H1 (cell line): Measurements from ENCODE around the gene SLC6A20. TPM values are rescaled to one million over a fixed set of nuclear protein-coding genes. Genes with fewer than 3 reads are reported as not detected.

Experiments used
- CTCF ChIA-PET: fragments of 300-600 bp; sonication (Branson Sonifier 250); formaldehyde crosslinking; loops from one replicate; lab custom pipeline; 2021; ENCODE audit not compliant: partially characterized antibody; lab: Charles Lee
- POLR2A ChIA-PET: fragments of 300-600 bp; sonication (Branson Sonifier 250); formaldehyde crosslinking; loops from one replicate; lab custom pipeline; 2021; ENCODE audit warnings: inconsistent platforms; ENCODE audit not compliant: partially characterized antibody; lab: Charles Lee
- DNase-seq, 2 experiments: peaks; one replicate each; pipeline versions ENCODE4 v3.0.0 to v3.0.0-alpha.2; 2010 to 2022; ENCODE audit warnings: low spot score in 2 of 2, low read depth in 1 of 2, mixed read lengths in 1 of 2
- FAIRE-seq: peaks from 2 replicates; lab custom pipeline; 2011; peaks lifted over from hg19 to GRCh38; lab: Jason Lieb, UNC
- H2AFZ ChIP-seq: 2 replicates; pipeline ENCODE4 v1.8.1; 2012; ENCODE audit warnings: low read length, inconsistent platforms
- H2AK5ac ChIP-seq: 2 replicates; pipeline ENCODE4 v1.6.1; 2013; ENCODE audit warnings: low read depth, low read length
- H2BK120ac ChIP-seq: replicated peaks from 2 replicates; pipeline ENCODE3; 2013; ENCODE audit warnings: low read depth, low read length, inconsistent platforms
- H2BK12ac ChIP-seq: 2 replicates; pipeline ENCODE4 v1.6.1; 2013; ENCODE audit warnings: low read depth, low read length
- H2BK15ac ChIP-seq: 2 replicates; pipeline ENCODE4 v1.6.1; 2013; ENCODE audit warnings: low read length
- H2BK20ac ChIP-seq: 2 replicates; pipeline ENCODE4 v1.6.1; 2013; ENCODE audit warnings: low read length
- H2BK5ac ChIP-seq: 2 replicates; pipeline ENCODE4 v1.6.1; 2013; ENCODE audit warnings: low read depth, low read length
- H3K14ac ChIP-seq: 2 replicates; pipeline ENCODE4 v1.6.1; 2013; ENCODE audit warnings: inconsistent platforms; ENCODE audit not compliant: insufficient read length
- H3K18ac ChIP-seq: 2 replicates; pipeline ENCODE4 v1.6.1; 2013; ENCODE audit warnings: low read length; ENCODE audit errors: extremely low read depth
- H3K23ac ChIP-seq: 2 replicates; pipeline ENCODE4 v1.6.1; 2013; ENCODE audit warnings: inconsistent platforms; ENCODE audit not compliant: insufficient read length
- H3K23me2 ChIP-seq: 2 replicates; pipeline ENCODE4 v1.6.1; 2013; ENCODE audit warnings: low read depth, low read length
- H3K27ac ChIP-seq: 2 replicates; pipeline ENCODE4 v1.6.1; 2011; ENCODE audit warnings: low read depth, low read length, inconsistent platforms
- H3K27me3 ChIP-seq, 4 experiments: replicated peaks in 1 of 4; 1 replicate in 1 of 4; 2 replicates in 3 of 4; pipeline versions ENCODE4 v1.6.1 to v1.8.1; 2011 to 2013; ENCODE audit warnings: low read length in 3 of 4, mild to moderate bottlenecking in 3 of 4, inconsistent platforms in 2 of 4, mixed read lengths in 2 of 4, moderate library complexity in 1 of 4; ENCODE audit not compliant: control insufficient read depth in 3 of 4, insufficient read depth in 3 of 4; ENCODE audit errors: extremely low read depth in 1 of 4
- H3K36me3 ChIP-seq, 4 experiments: 2 replicates each; pipeline versions ENCODE4 v1.6.1 to v1.8.1; 2011 to 2013; ENCODE audit warnings: mild to moderate bottlenecking in 4 of 4, low read length in 3 of 4, moderate library complexity in 2 of 4, control low read depth in 1 of 4, inconsistent platforms in 1 of 4; ENCODE audit not compliant: insufficient read depth in 4 of 4, control insufficient read depth in 2 of 4
- H3K4ac ChIP-seq: replicated peaks from 2 replicates; pipeline ENCODE3; 2013; ENCODE audit warnings: low read length, low read depth, mixed read lengths, inconsistent platforms; ENCODE audit not compliant: insufficient read length
- H3K4me1 ChIP-seq, 4 experiments: replicated peaks in 1 of 4; 1 replicate in 1 of 4; 2 replicates in 3 of 4; pipeline versions ENCODE4 v1.6.1 to v1.8.1; 2011 to 2013; ENCODE audit warnings: low read length in 3 of 4, inconsistent platforms in 2 of 4, mixed read lengths in 1 of 4; ENCODE audit not compliant: insufficient read depth in 4 of 4, control insufficient read depth in 3 of 4
- H3K4me2 ChIP-seq, 2 experiments: 2 replicates each; pipeline versions ENCODE4 v1.6.1 to v1.8.1; 2011 to 2013; ENCODE audit warnings: low read depth in 2 of 2, low read length in 2 of 2, control low read depth in 1 of 2, inconsistent platforms in 1 of 2, mild to moderate bottlenecking in 1 of 2; ENCODE audit not compliant: insufficient read depth in 1 of 2
- H3K4me3 ChIP-seq, 4 experiments: fragments of 200-600, 300-600 bp in 1 of 4; sonication (generic), shearing (Covaris generic), sonication (Bioruptor Twin) in 1 of 4; 2 replicates each; pipeline versions ENCODE4 v1.5.1 to v1.8.1; 2011 to 2016; ENCODE audit warnings: low read length in 4 of 4, low read depth in 3 of 4, control low read depth in 2 of 4, inconsistent platforms in 2 of 4, mild to moderate bottlenecking in 2 of 4, mixed read lengths in 1 of 4, moderate library complexity in 1 of 4; ENCODE audit not compliant: insufficient read depth in 2 of 4; ENCODE audit errors: extremely low read depth in 1 of 4
- H3K56ac ChIP-seq: replicated peaks from 2 replicates; pipeline ENCODE3; 2013; ENCODE audit warnings: low read depth, mild to moderate bottlenecking, mixed read lengths, low read length, inconsistent platforms; ENCODE audit not compliant: insufficient read length
- H3K79me1 ChIP-seq: 2 replicates; pipeline ENCODE4 v1.6.1; 2013; ENCODE audit warnings: low read depth, low read length, control low read depth
- H3K79me2 ChIP-seq, 2 experiments: 2 replicates each; pipeline versions ENCODE4 v1.6.1 to v1.8.1; 2012 to 2013; ENCODE audit warnings: low read length in 2 of 2, mild to moderate bottlenecking in 2 of 2, inconsistent platforms in 1 of 2; ENCODE audit not compliant: insufficient read depth in 2 of 2, control insufficient read depth in 1 of 2
- H3K9ac ChIP-seq, 4 experiments: replicated peaks in 1 of 4; 1 replicate in 1 of 4; 2 replicates in 3 of 4; pipeline versions ENCODE4 v1.6.1 to v1.8.1; 2011 to 2013; ENCODE audit warnings: low read depth in 3 of 4, low read length in 3 of 4, control low read depth in 2 of 4, mild to moderate bottlenecking in 2 of 4, moderate library complexity in 2 of 4, inconsistent platforms in 1 of 4; ENCODE audit errors: extremely low read depth in 1 of 4
- H3K9me3 ChIP-seq, 2 experiments: 2 replicates each; pipeline versions ENCODE4 v1.6.1 to v1.8.1; 2012 to 2013; ENCODE audit warnings: mild to moderate bottlenecking in 2 of 2, moderate library complexity in 2 of 2, control low read depth in 1 of 2, inconsistent platforms in 1 of 2, low read depth in 1 of 2, low read length in 1 of 2, mixed read lengths in 1 of 2; ENCODE audit not compliant: insufficient read depth in 2 of 2
- H4K20me1 ChIP-seq, 2 experiments: replicated peaks in 1 of 2; 2 replicates each; pipeline versions ENCODE3 to v1.8.1; 2011 to 2013; ENCODE audit warnings: inconsistent platforms in 2 of 2, low read length in 2 of 2, mild to moderate bottlenecking in 1 of 2; ENCODE audit not compliant: insufficient read depth in 2 of 2, control insufficient read depth in 1 of 2
- H4K5ac ChIP-seq: 2 replicates; pipeline ENCODE4 v1.6.1; 2013; ENCODE audit warnings: low read length, low read depth, mixed read lengths, inconsistent platforms; ENCODE audit not compliant: insufficient read length
- H4K8ac ChIP-seq: 2 replicates; pipeline ENCODE4 v1.8.0; 2013; ENCODE audit warnings: mild to moderate bottlenecking, moderate library complexity, low read length, inconsistent platforms; ENCODE audit not compliant: insufficient read depth; ENCODE audit errors: extremely low read depth
- H4K91ac ChIP-seq: replicated peaks from 2 replicates; pipeline ENCODE3; 2013; ENCODE audit warnings: low read length, mixed read lengths, inconsistent platforms; ENCODE audit not compliant: insufficient read length
- ATF2 ChIP-seq: IDR thresholded peaks from 2 replicates; pipeline ENCODE4 v1.6.1; 2012; ENCODE audit warnings: low read length, inconsistent platforms
- BACH1 ChIP-seq: IDR thresholded peaks from 2 replicates; pipeline ENCODE4 v1.6.1; 2012; ENCODE audit warnings: low read length, improper control_type of control experiment
- KDM5A ChIP-seq: fragments of 200-600 bp; IDR thresholded peaks from 2 replicates; pipeline ENCODE4 v1.7.1; 2012; ENCODE audit warnings: mild to moderate bottlenecking, low read length, inconsistent platforms, mixed read lengths
- NANOG ChIP-seq: IDR thresholded peaks from 2 replicates; pipeline ENCODE4 v1.6.1; 2011; ENCODE audit warnings: low read length, low read depth, mild to moderate bottlenecking, inconsistent platforms; ENCODE audit not compliant: insufficient read depth, poor library complexity, severe bottlenecking
- SAP30 ChIP-seq: fragments of 300-600 bp; sonication (generic); IDR thresholded peaks from 2 replicates; pipeline ENCODE4 v1.7.1; 2012; ENCODE audit warnings: low read length, moderate library complexity, mild to moderate bottlenecking, inconsistent platforms; ENCODE audit not compliant: insufficient read depth, insufficient replicate concordance
- SIN3A ChIP-seq, 2 experiments: IDR thresholded peaks in 1 of 2; conservative IDR thresholded peaks in 1 of 2; 2 replicates each; pipeline ENCODE4 v1.6.1; 2011 to 2012; ENCODE audit warnings: low read length in 2 of 2, improper control_type of control experiment in 1 of 2, low read depth in 1 of 2, mild to moderate bottlenecking in 1 of 2
- SRF ChIP-seq: IDR thresholded peaks from 2 replicates; pipeline ENCODE4 v1.6.1; 2011; ENCODE audit warnings: mild to moderate bottlenecking, low read depth, low read length, moderate library complexity
- TEAD4 ChIP-seq: IDR thresholded peaks from 2 replicates; pipeline ENCODE4 v1.6.1; 2012; ENCODE audit warnings: low read depth, low read length, inconsistent platforms, mixed read lengths
- YY1 ChIP-seq: IDR thresholded peaks from 2 replicates; pipeline ENCODE4 v1.6.1; 2011; ENCODE audit warnings: low read depth, mild to moderate bottlenecking, low read length
- WGBS, 2 experiments: shearing (Covaris generic) in 1 of 2; methylation state at CpG; one replicate each; pipeline versions ENCODE4 v1.1.6 to v1.1.7; 2013 to 2015; ENCODE audit warnings: low lambda C conversion rate in 2 of 2, mixed read lengths in 2 of 2, inconsistent platforms in 1 of 2, low coverage in 1 of 2, missing lambda C conversion rate in 1 of 2; ENCODE audit not compliant: insufficient replicate concordance in 2 of 2, insufficient coverage in 1 of 2, insufficient read length in 1 of 2; ENCODE audit errors: extremely low coverage in 1 of 2, missing lambda C conversion rate in 1 of 2; 5-methylcytosine and 5-hydroxymethylcytosine counted together
- polyA plus RNA-seq, 7 experiments: library from polyadenylated mRNA; depleted of rRNA in 3 of 7; stranded (reverse) in 5 of 7; unstranded in 2 of 7; fragments of >200 nt in 5 of 7; fragments of 200-250 nt in 2 of 7; gene quantifications; 1 replicate in 5 of 7; 2 replicates in 1 of 7; 4 replicates in 1 of 7; pipeline versions ENCODE4 v1.2.1 to v1.2.3, GENCODE V29; 2011 to 2013; ENCODE audit warnings: missing spikeins in 2 of 7, mixed read lengths in 2 of 7
- total RNA-seq: library from RNA; stranded (reverse); fragmentation: NEBNext Ultra II Directional; extraction: Animal tissue kit (Norgen Biotek cat#: 25700); gene quantifications from 2 replicates; pipeline ENCODE4 v1.2.1, GENCODE V29; 2021

SLC6A20 gene
- total and polyA plus RNA-seq, 2 of the 8 experiments (the other 6 are each of a cell fraction or from before 2014, with no cell fraction given), result 0.05 TPM; not detected in 1

DNA sequence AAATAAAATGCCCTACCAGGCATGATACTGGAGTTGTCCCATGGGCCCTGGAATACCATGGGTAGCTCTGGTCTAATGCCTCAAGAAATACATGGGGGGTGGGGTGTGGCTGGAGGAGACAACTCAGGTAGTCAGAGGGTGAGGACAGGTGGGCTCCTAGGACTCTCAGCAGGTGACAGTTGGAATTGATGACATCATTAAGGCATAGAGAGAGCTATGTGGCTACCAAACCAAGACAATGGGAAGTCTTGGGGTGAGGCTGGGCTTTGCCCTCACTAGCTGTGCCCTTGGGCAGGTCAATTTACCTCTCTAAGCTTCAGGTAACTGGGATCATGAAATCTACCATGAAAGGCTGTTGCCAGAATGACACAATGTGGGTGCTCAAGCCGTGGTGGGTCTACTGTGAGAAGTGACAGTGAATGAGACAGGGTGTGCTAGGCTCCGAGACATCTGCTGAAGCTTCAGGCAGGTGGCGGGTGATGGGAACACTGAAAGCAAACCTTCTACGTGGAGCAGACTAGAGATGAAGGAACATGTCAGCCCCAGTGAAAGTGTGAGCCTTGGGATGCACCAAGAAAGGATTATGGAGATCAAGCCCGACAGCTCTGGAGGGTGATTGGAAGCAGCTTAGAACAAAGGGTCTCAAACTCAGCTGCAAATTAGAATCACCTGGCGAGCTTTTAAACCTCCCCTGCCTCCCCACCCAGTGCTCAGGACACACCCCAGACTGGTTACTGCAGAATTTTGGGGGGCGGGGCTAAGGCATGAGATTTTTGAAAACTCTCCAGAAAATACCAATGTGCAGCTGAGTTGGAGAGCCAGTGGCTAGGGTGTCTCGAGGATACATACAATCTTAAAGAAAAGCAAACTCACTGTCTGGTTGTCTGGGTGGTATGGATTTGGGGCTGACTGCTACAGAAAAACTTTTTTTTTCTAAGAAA, 21.5 kb downstream of the SLC6A20 start:
- no peak overlapping the region for H2BK120ac ChIP-seq
- FAIRE-seq, result no peak
- H2BK12ac ChIP-seq, result no peak overlapping the region; the same call in 1 of the 2 replicates
- H3K4me1 ChIP-seq, result no peaks in the 10 kb centered on the region; a peak in 1 of 7 replicates
- H3K9me3 ChIP-seq, result no peaks in the 10 kb centered on the region
- 90% methylated on average over 8 of the region's 8 CpGs; no CpG with 5 or more reads in 1 of the 2 experiments for WGBS, 2 experiments
- H3K9ac ChIP-seq, result no peak overlapping the region
- no peak overlapping the region for H3K23ac ChIP-seq
- H2BK5ac ChIP-seq, result no peak overlapping the region
- H3K27ac ChIP-seq, result no peak overlapping the region
- no peak overlapping the region for H4K91ac ChIP-seq
- no peaks in the 10 kb centered on the region for H3K79me2 ChIP-seq
- H2AK5ac ChIP-seq, result no peak overlapping the region
- no peak overlapping the region for H4K8ac ChIP-seq
- H4K5ac ChIP-seq, result no peak overlapping the region
- H3K14ac ChIP-seq, result no peak overlapping the region
- no peaks in the 10 kb centered on the region for H4K20me1 ChIP-seq
- no peak overlapping the region for H3K18ac ChIP-seq
- POLR2A ChIA-PET, result no interaction called here
- no peak overlapping the region for H2AFZ ChIP-seq
- no peak overlapping the region for H2BK20ac ChIP-seq
- no peaks in the 10 kb centered on the region for H3K36me3 ChIP-seq
- H3K56ac ChIP-seq, result no peak overlapping the region
- CTCF ChIA-PET, result interaction anchor here (1.1 to 7.1 kb wide), 6 partner anchors 13 to 234 kb away, joined by 3 to 64 read pairs (median 3); no protein-coding TSS in a partner anchor
- H3K27me3 ChIP-seq, result no peaks in the 10 kb centered on the region
- H3K79me1 ChIP-seq, result no peaks in the 10 kb centered on the region
- H3K4me2 ChIP-seq, result no peak overlapping the region
- H3K23me2 ChIP-seq, result no peaks in the 10 kb centered on the region; the same call in 1 of the 2 replicates
- no peak for DNase-seq
- H3K4ac ChIP-seq, result no peak overlapping the region
- no peak overlapping the region for H2BK15ac ChIP-seq
- no peak overlapping the region for H3K4me3 ChIP-seq
- TF ChIP-seq SAP30 (no peak), BACH1 (no peak), NANOG (no peak), YY1 (no peak), ATF2 (no peak), SIN3A (conservative IDR thresholded peaks at IDR 0.05 in 1 of 2, IDR thresholded peaks at IDR 0.05 in 1 of 2; ENCODE audit: low read depth in 1 of 2, low read length in 2 of 2) (no peak), TEAD4 (no peak), SRF (no peak), KDM5A (no peak)
